CD14-positive monocyte (primary cell): ENCODE results near the gene SMAD1. TPM values are rescaled to one million over a fixed set of nuclear protein-coding genes. Genes with fewer than 3 reads are reported as not detected.

ENCODE experiments used
- DNase-seq, 3 donors: peaks; one replicate each; pipeline ENCODE4 v3.0.0-alpha.2; 2011 to 2022
- H2AFZ ChIP-seq: 2 replicates; pipeline ENCODE4 v1.6.0; 2012; ENCODE audit warnings: mild to moderate bottlenecking, low read depth, low read length, inconsistent platforms; ENCODE audit not compliant: insufficient read depth, poor library complexity, severe bottlenecking
- H3K27ac ChIP-seq, 2 donors: 1 replicate in 1 of 2; 2 replicates in 1 of 2; pipeline ENCODE4 v1.5.1; 2012 to 2013; ENCODE audit warnings: low read length in 2 of 2, control low read depth in 1 of 2, inconsistent platforms in 1 of 2, low read depth in 1 of 2, mild to moderate bottlenecking in 1 of 2
- H3K27me3 ChIP-seq, 2 donors: one replicate each; pipeline versions ENCODE4 v1.6.0 to v1.6.1; 2011 to 2013; ENCODE audit warnings: low read length in 2 of 2; ENCODE audit not compliant: control insufficient read depth in 2 of 2, insufficient read depth in 2 of 2
- H3K36me3 ChIP-seq, 2 donors: replicated peaks in 1 of 2; 1 replicate in 1 of 2; 2 replicates in 1 of 2; pipeline versions ENCODE4 v1.5.1 to v1.6.1; 2012 to 2013; ENCODE audit warnings: low read length in 2 of 2, control low read depth in 1 of 2, inconsistent platforms in 1 of 2, mild to moderate bottlenecking in 1 of 2; ENCODE audit not compliant: insufficient read depth in 2 of 2, control insufficient read depth in 1 of 2
- H3K4me1 ChIP-seq, 2 donors: 1 replicate in 1 of 2; 2 replicates in 1 of 2; pipeline versions ENCODE4 v1.5.1 to v1.6.1; 2012 to 2013; ENCODE audit warnings: low read length in 2 of 2, control low read depth in 1 of 2, inconsistent platforms in 1 of 2, mild to moderate bottlenecking in 1 of 2, moderate library complexity in 1 of 2; ENCODE audit not compliant: insufficient read depth in 2 of 2, control insufficient read depth in 1 of 2
- H3K4me2 ChIP-seq: replicated peaks from 2 replicates; pipeline ENCODE3; 2012; ENCODE audit warnings: low read length, moderate library complexity, mild to moderate bottlenecking; ENCODE audit not compliant: poor library complexity, severe bottlenecking; ENCODE audit errors: extremely low read depth
- H3K4me3 ChIP-seq, 3 experiments: fragments of 200-600 bp in 1 of 3; sonication (generic) in 1 of 3; replicated peaks in 1 of 3; 1 replicate in 2 of 3; 2 replicates in 1 of 3; pipeline ENCODE4 v1.5.1; 2011 to 2013; ENCODE audit warnings: low read length in 3 of 3, mild to moderate bottlenecking in 3 of 3, control low read depth in 2 of 3, low read depth in 2 of 3, inconsistent platforms in 1 of 3, moderate library complexity in 1 of 3
- H3K79me2 ChIP-seq: 2 replicates; pipeline ENCODE4 v1.6.0; 2012; ENCODE audit warnings: mild to moderate bottlenecking, control low read depth, inconsistent platforms, low read length, moderate library complexity; ENCODE audit not compliant: insufficient read depth
- H3K9ac ChIP-seq: 2 replicates; pipeline ENCODE4 v1.6.0; 2017; ENCODE audit warnings: low read length, mild to moderate bottlenecking; ENCODE audit not compliant: insufficient read depth, poor library complexity, severe bottlenecking
- H3K9me3 ChIP-seq, 2 donors: replicated peaks in 1 of 2; 1 replicate in 1 of 2; 2 replicates in 1 of 2; pipeline versions ENCODE4 v1.5.1 to v1.6.1; 2012 to 2013; ENCODE audit warnings: low read length in 2 of 2, control low read depth in 1 of 2; ENCODE audit not compliant: control insufficient read depth in 1 of 2, insufficient read depth in 1 of 2
- H4K20me1 ChIP-seq: 2 replicates; pipeline ENCODE4 v1.6.0; 2012; ENCODE audit warnings: mild to moderate bottlenecking, low read length, control low read depth, moderate library complexity; ENCODE audit not compliant: insufficient read depth
- H3K27ac Mint-ChIP-seq, 7 donors: one replicate each; pipeline ENCODE4 v1.8.0; 2020; ENCODE audit warnings: mild to moderate bottlenecking in 7 of 7, mixed read lengths in 7 of 7, moderate library complexity in 6 of 7, inconsistent platforms in 2 of 7
- H3K27me3 Mint-ChIP-seq, 3 donors: one replicate each; pipeline ENCODE4 v1.8.0; 2021 to 2022; ENCODE audit warnings: low read depth in 3 of 3, mild to moderate bottlenecking in 3 of 3, mixed read lengths in 3 of 3, moderate library complexity in 3 of 3, inconsistent platforms in 1 of 3
- H3K36me3 Mint-ChIP-seq, 2 donors: one replicate each; pipeline ENCODE4 v1.8.0; 2020; ENCODE audit warnings: mixed read lengths in 2 of 2, inconsistent platforms in 1 of 2, mild to moderate bottlenecking in 1 of 2
- H3K4me1 Mint-ChIP-seq: one replicate; pipeline ENCODE4 v1.8.0; 2020; ENCODE audit warnings: mild to moderate bottlenecking, mixed read lengths
- H3K4me3 Mint-ChIP-seq, 2 donors: one replicate each; pipeline ENCODE4 v1.8.0; 2020; ENCODE audit warnings: mild to moderate bottlenecking in 2 of 2, mixed read lengths in 2 of 2, moderate library complexity in 1 of 2
- H3K9me3 Mint-ChIP-seq, 7 donors: one replicate each; pipeline ENCODE4 v1.8.0; 2020 to 2022; ENCODE audit warnings: mixed read lengths in 7 of 7, mild to moderate bottlenecking in 6 of 7, moderate library complexity in 6 of 7, inconsistent platforms in 2 of 7
- WGBS: methylation state at CpG from one replicate; pipeline ENCODE4 v1.1.5; 2013; ENCODE audit warnings: missing lambda C conversion rate; ENCODE audit not compliant: insufficient coverage; 5-methylcytosine and 5-hydroxymethylcytosine counted together
- intact Hi-C, 2 donors: fragments of 100-400 bp; cut with micrococcal nuclease; formaldehyde crosslinking; loops; one replicate each; pipeline versions ENCODE4 v1.15.0 to v1.15.1; 2023
- polyA plus RNA-seq, 3 donors: library from polyadenylated mRNA; depleted of rRNA in 1 of 3; unstranded in 2 of 3; stranded (reverse) in 1 of 3; fragments of 300-500 nt in 2 of 3; fragments of >200 nt in 1 of 3; fragmentation: Illumina TruSeq in 2 of 3; gene quantifications; 1 replicate in 2 of 3; 2 replicates in 1 of 3; pipeline ENCODE4 v1.2.3, GENCODE V29; 2012 to 2021
- TF ChIP-seq, protein P1 (sequence below): fragments of 200-600 bp; IDR thresholded peaks from one replicate; pipeline ENCODE4 v1.8.0; 2022; ENCODE audit warnings: antibody characterized with exemption, mild to moderate bottlenecking

SMAD1 gene
- polyA plus RNA-seq, 3 donors, result 8.2 to 14.4 (median 8.7) TPM

DNA sequence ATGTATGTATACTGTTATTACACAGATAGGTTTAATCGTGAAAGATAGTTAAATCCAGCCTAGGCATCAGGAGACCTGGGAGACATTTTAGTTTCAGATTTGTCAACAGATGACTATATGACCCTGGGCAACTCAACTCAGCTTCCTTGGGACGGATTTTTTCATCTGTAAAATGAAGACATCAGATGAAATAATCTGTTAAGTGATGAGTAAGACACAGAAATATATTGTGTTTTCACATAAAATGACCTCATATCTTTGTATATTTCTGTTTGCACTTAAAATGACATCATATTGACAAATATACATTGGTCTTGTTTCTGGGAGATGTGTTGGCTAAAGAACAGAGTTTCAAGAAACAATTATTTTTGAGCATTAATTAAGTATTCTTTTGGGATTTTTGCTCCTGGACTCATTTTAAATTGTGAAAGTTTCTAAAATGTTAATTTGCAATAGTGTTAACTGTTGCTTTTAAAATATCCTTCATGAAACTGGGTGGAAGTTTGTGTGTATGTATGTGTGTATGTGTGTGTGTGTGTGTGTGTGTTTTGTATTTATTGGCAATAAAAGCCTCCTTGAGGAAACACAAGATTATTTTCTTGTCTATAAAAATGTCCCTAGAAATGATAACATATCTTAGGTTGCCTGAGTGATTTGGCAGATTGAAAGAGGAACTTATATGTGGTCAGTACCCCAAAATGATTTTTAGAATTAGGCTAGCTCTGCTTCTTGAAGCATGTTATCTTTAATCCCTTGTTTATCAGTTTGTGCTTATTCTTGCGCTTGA is 108.5 kb downstream of the SMAD1 start:
- Histone ChIP-seq H2AFZ (no peak overlapping the region), H3K36me3 (no peaks in the 10 kb centered on the region), H3K4me2 (no peak overlapping the region), H3K4me3 (no peak overlapping the region), H4K20me1 (no peaks in the 10 kb centered on the region), H3K9ac (no peak overlapping the region), H3K79me2 (no peaks in the 10 kb centered on the region), H3K9me3 (no peaks in the 10 kb centered on the region), H3K4me1 (no peaks in the 10 kb centered on the region), H3K27me3 (no peaks in the 10 kb centered on the region), H3K27ac (no peak overlapping the region)
- peaks cover 0 to 3% (median 2%) of the 10 kb centered on the region in 3 donors for H3K27me3 Mint-ChIP-seq
- H3K9me3 Mint-ChIP-seq, result peaks cover 0 to 4% (median 0%) of the 10 kb centered on the region in 7 donors
- intact Hi-C loops, result no loop called here
- H3K27ac Mint-ChIP-seq, result no peak overlapping the region
- WGBS, result no CpG with 5 or more reads among the region's 3 CpGs
- peaks cover 3% of the 10 kb centered on the region for H3K4me1 Mint-ChIP-seq
- TF ChIP-seq, protein P1, sequence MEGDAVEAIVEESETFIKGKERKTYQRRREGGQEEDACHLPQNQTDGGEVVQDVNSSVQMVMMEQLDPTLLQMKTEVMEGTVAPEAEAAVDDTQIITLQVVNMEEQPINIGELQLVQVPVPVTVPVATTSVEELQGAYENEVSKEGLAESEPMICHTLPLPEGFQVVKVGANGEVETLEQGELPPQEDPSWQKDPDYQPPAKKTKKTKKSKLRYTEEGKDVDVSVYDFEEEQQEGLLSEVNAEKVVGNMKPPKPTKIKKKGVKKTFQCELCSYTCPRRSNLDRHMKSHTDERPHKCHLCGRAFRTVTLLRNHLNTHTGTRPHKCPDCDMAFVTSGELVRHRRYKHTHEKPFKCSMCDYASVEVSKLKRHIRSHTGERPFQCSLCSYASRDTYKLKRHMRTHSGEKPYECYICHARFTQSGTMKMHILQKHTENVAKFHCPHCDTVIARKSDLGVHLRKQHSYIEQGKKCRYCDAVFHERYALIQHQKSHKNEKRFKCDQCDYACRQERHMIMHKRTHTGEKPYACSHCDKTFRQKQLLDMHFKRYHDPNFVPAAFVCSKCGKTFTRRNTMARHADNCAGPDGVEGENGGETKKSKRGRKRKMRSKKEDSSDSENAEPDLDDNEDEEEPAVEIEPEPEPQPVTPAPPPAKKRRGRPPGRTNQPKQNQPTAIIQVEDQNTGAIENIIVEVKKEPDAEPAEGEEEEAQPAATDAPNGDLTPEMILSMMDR, result no peak
- H3K36me3 Mint-ChIP-seq, result no peaks in the 10 kb centered on the region
- H3K4me3 Mint-ChIP-seq, result no peak overlapping the region
- DNase-seq, result no peak

DNA sequence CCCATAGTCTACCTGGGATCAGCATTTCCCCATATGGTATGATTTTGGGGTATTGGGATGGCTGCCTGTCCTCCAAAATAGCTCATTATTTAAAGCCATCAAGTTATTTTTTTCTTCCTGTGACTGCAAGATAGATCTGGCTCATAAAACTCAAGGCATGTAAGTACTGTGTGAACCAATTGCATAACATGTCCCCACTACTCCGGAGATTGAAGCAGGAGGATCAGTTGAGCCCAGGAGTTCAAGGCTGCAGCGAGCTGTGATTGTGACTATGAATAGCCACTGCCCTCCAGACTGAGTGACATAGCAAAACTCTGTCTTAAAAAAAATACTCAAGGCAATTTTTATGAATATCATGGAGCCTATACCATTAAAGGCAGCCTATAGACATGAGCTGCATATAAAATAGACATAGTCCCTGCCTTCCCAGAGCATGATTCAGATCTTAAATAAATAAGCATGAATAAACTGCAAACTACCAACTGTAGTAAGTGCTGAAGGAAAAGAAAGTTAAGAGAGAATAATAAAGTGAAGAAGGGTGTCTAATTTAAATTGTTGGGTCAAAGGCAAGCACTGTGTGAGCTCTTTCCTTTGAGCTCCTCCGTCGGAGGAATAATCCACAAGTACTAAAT is 120.6 kb downstream of the SMAD1 start:
- WGBS, result 100% methylated on average over 1 of the region's 4 CpGs
- H3K79me2 ChIP-seq, result no peaks in the 10 kb centered on the region
- intact Hi-C loops, result no loop called here
- no peak overlapping the region for H3K27ac ChIP-seq
- H3K4me2 ChIP-seq, result no peak overlapping the region
- H3K36me3 ChIP-seq, result no peaks in the 10 kb centered on the region
- H3K9me3 ChIP-seq, result peaks cover 0 to under 1% of the 10 kb centered on the region in 2 donors
- no peak overlapping the region for H2AFZ ChIP-seq
- DNase-seq, result no peak
- H4K20me1 ChIP-seq, result no peaks in the 10 kb centered on the region
- H3K27me3 ChIP-seq, result no peaks in the 10 kb centered on the region
- H3K4me1 ChIP-seq, result no peaks in the 10 kb centered on the region
- no peak overlapping the region for H3K9ac ChIP-seq
- no peaks in the 10 kb centered on the region for H3K4me1 Mint-ChIP-seq
- no peak overlapping the region for H3K27ac Mint-ChIP-seq
- H3K4me3 Mint-ChIP-seq, result no peak overlapping the region
- TF ChIP-seq, protein P1, result no peak
- peaks cover 0 to 4% (median 1%) of the 10 kb centered on the region in 3 donors for H3K27me3 Mint-ChIP-seq
- no peaks in the 10 kb centered on the region for H3K36me3 Mint-ChIP-seq
- H3K9me3 Mint-ChIP-seq, result peaks cover 0 to 8% (median 3%) of the 10 kb centered on the region in 7 donors
- H3K4me3 ChIP-seq, result no peak overlapping the region
